HG03159 (cell line): ENCODE measurements around the gene KANSL3.

Experiments used
- ATAC-seq: cut with Tn5 transposase; IDR thresholded peaks from one replicate; pipeline ENCODE4 v1.9.1; 2021; ENCODE audit warnings: mild to moderate bottlenecking, moderate library complexity; ENCODE audit not compliant: unreplicated experiment

The KANSL3 gene

DNA sequence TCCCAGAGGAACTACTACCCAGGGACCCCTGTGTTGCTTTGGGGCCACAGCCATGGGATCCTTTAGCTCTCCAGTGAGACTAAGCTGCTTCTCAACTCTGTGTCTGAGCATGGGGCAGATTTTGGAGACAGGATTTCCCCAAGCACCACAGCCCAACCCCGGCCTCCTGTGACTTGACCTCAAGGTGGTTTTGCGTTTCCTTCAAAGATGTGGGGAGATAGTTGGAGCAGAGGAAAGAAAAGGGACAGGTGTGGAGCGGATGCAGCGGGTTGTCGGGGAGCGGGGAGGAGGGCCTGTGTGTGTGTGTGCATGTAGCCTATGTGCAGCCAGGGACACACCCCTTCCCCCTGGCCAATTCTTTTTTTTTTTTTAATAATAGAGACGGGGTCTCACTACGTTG, 91.3 kb downstream of the KANSL3 start:
- ATAC-seq = no peak

DNA sequence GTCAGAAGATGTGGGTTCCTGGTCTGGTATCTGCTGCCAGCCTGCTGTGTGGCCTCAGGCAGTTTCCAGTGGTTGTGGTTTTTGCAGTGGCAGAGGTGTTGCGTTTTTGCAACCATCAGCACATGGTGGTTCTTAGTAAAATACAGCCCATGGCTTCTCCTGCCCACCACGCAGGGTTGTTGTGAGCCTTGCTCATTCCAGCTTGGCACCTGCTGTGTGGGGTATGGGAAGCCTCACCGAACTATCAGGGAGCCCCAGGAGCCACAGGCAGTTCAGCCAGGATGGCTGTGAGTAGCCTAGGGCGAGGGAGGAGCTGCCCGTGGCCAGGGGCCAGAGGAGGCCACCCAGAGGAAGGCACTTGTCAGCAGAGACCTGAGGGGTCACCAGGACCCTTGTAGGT, 91.8 kb downstream of the KANSL3 start:
- no peak for ATAC-seq
